ENCODE results near the gene EMD. TPM values are rescaled to one million over a fixed set of nuclear protein-coding genes. Genes with fewer than 3 reads are reported as not detected.
A peak's percentile ranks its signal among the peaks of the same experiment; 100 is the strongest.

EMD gene
- total and polyA plus RNA-seq, 10 of the 15 experiments (the other 5 are each of a cell fraction or from before 2014, with no cell fraction given): 0.76 to 100 (median 43.2) TPM

- Histone ChIP-seq H3K79me2 (ENCODE audit: control insufficient read depth, insufficient read depth, low read length) (peaks cover 29% of the 10 kb centered on the region), H3K27me3 (replicated peaks in 1 of 2; ENCODE audit: control insufficient read depth in 2 of 2, insufficient read depth in 2 of 2, low read length in 1 of 2) (no peaks in the 10 kb centered on the region), H3K9ac (ENCODE audit: control insufficient read depth, insufficient read depth, low read length) (peak overlapping the region; percentile 99), H4K20me1 (ENCODE audit: control insufficient read depth, insufficient read depth) (peaks cover 5% of the 10 kb centered on the region; the same call in 1 of the 2 replicates), H3K4me1 (ENCODE audit: control insufficient read depth, insufficient read depth, low read length) (peaks cover 3% of the 10 kb centered on the region; the same call in 1 of the 2 replicates), H3K27ac (ENCODE audit: control insufficient read depth, insufficient read depth) (peak overlapping the region; percentile 97), H3K9me3 (replicated peaks; ENCODE audit: control insufficient read depth, insufficient read depth, low read length) (no peaks in the 10 kb centered on the region; the same call in 2 of the 3 replicates), H3K36me3 (ENCODE audit: control insufficient read depth in 2 of 2, insufficient read depth in 2 of 2, low read length in 1 of 2) (peaks cover 10 to 12% of the 10 kb centered on the region in 2 experiments), H2AFZ (ENCODE audit: control insufficient read depth, low read depth, low read length) (peak overlapping the region; percentile 51), H3K4me3 (peak overlapping the region; percentile 66), H3K4me2 (ENCODE audit: control insufficient read depth, insufficient read depth) (peak overlapping the region; percentile 82)
- no peak for DNase-seq (ENCODE audit: low read depth, low spot score)
- in situ Hi-C loops (cut with MboI) (no loop called here), intact Hi-C loops (cut with micrococcal nuclease; ENCODE audit: unreplicated experiment) (loop anchor here (5.0 kb wide), 1 partner anchor 40 kb away; the partner anchor contains the start of gene GDI1)
- WGBS (ENCODE audit: insufficient coverage, insufficient replicate concordance, low lambda C conversion rate, missing lambda C conversion rate): 31% methylated on average over 47 of the region's 53 CpGs
- RAD21 ChIA-PET (ENCODE audit: unreplicated experiment): interaction anchor here (1.3 to 2.1 kb wide), 3 partner anchors 31 to 130 kb away, joined by 4 to 7 read pairs (median 4); partner anchors contain the start of genes ATP6AP1 and SLC10A3
- SMC1A ChIA-PET (ENCODE audit: uncharacterized antibody, unreplicated experiment): interaction anchor here (0.6 to 2.5 kb wide), 3 partner anchors 24 to 300 kb away, joined by 3 to 7 read pairs (median 7); partner anchors contain the start of gene FLNA
- BruUV-seq (replicated peaks): no TSS peak
- CTCF ChIA-PET: interaction anchor here (0.9 to 3.0 kb wide), 3 partner anchors 24 to 129 kb away, joined by 3 to 23 read pairs (median 9); no protein-coding TSS in a partner anchor
- peak; percentile 80 for ATAC-seq
- FAIRE-seq: no peak
- POLR2A ChIA-PET: interaction anchor here (1.0 to 3.5 kb wide), 8 partner anchors 15 to 130 kb away, joined by 3 to 16 read pairs (median 4); partner anchors contain the start of genes ATP6AP1, EMD, FLNA and SLC10A3
- peak; percentile 36; the same call in 1 of the 2 replicates for TF ChIP-seq NR2F1 (conservative IDR thresholded peaks at IDR 0.05)
- peak; percentile 17; the same call in 1 of the 2 replicates for TF ChIP-seq MXI1 (IDR thresholded peaks at IDR 0.05; ENCODE audit: low read depth, low read length)
- TF ChIP-seq DPF2 (IDR thresholded peaks at IDR 0.05): 0 out of 2 replicates have a peak, but pooled peaks have one; percentile 17
- peak; percentile 60 for TF ChIP-seq USF1 (IDR thresholded peaks at IDR 0.05; ENCODE audit: borderline replicate concordance, extremely low read length, insufficient read depth, low read depth, low read length)
- peak; percentile 57; the same call in 1 of the 2 replicates for TF ChIP-seq TCF3 (IDR thresholded peaks at IDR 0.05; ENCODE audit: borderline replicate concordance, insufficient read depth, low read depth, low read length)
- TF ChIP-seq BCL3 (IDR thresholded peaks at IDR 0.05; ENCODE audit: borderline replicate concordance, insufficient read depth, low read depth, low read length, poor library complexity, severe bottlenecking): peak; percentile 32
- peak; percentile 48 to 58; a peak in 2 of 3 replicates for TF ChIP-seq EGR1 (IDR thresholded peaks at IDR 0.05; ENCODE audit: borderline replicate concordance in 1 of 2, low read depth in 2 of 2, low read length in 2 of 2)
- TF ChIP-seq NKRF (conservative IDR thresholded peaks at IDR 0.05): 0 out of 2 replicates have a peak, but pooled peaks have one; percentile 29
- TF ChIP-seq SP1 (IDR thresholded peaks at IDR 0.05; ENCODE audit: low read depth, low read length): no peak
- TF ChIP-seq MLLT1 (IDR thresholded peaks at IDR 0.05): 0 out of 2 replicates have a peak, but pooled peaks have one; percentile 34
- no peak for TF ChIP-seq TCF7 (IDR thresholded peaks at IDR 0.05; ENCODE audit: borderline replicate concordance)
- no peak for TF ChIP-seq ZNF207 (IDR thresholded peaks at IDR 0.05; ENCODE audit: borderline replicate concordance)
- no peak for TF ChIP-seq E2F4 (IDR thresholded peaks at IDR 0.05; ENCODE audit: low read depth, low read length)
These were observed 18.1 kb downstream of the EMD start for GRCh38 chrX:154396973-154397887.
